Stimulated activated CD8-positive, alpha-beta memory T cell treated with anti-CD3 and anti-CD28 coated beads, Interleukin-7, amount 100 ng/mL, for 48 hours (primary cell): ENCODE data around the gene TM4SF5.

Experiments used
- DNase-seq, 2 donors: peaks; one replicate each; pipeline ENCODE4 v3.0.0-alpha.2; 2020; ENCODE audit warnings: low read depth in 1 of 2; ENCODE audit errors: extremely low read depth in 1 of 2

Gene TM4SF5, protein sequence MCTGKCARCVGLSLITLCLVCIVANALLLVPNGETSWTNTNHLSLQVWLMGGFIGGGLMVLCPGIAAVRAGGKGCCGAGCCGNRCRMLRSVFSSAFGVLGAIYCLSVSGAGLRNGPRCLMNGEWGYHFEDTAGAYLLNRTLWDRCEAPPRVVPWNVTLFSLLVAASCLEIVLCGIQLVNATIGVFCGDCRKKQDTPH

DNA sequence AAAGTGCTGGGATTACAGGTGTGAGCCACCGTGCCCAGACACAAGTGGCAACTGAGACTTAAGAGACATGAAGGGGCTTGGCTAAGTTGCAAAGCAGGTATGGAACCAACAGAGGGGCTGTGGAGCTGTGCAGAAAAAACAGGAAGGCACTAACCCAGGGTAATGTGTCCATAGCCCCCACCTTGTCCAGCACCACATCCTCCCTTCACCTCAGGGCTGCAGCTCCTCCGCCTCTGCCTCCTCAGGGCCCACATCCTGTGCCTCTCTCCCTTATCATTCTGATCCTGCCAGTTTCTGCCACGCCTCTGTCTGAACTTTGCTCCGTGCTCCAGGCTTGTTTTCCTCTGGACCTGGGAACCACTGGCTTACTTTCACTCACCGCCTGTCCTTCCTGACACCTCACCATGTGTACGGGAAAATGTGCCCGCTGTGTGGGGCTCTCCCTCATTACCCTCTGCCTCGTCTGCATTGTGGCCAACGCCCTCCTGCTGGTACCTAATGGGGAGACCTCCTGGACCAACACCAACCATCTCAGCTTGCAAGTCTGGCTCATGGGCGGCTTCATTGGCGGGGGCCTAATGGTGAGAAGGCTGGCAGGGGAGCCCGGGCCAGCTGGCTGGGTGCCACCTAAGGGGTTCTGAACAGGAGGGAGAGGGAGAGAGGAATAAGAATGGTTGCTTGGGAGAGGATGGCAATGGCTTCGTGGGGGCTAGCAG, at the start of gene TM4SF5:
Gene TM4SF5, plus strand, starts transcription at position 368 of the 716 bp plus-strand sequence. Its CDS starts 37 bp downstream, at position 405.
- DNase-seq = no peak

DNA sequence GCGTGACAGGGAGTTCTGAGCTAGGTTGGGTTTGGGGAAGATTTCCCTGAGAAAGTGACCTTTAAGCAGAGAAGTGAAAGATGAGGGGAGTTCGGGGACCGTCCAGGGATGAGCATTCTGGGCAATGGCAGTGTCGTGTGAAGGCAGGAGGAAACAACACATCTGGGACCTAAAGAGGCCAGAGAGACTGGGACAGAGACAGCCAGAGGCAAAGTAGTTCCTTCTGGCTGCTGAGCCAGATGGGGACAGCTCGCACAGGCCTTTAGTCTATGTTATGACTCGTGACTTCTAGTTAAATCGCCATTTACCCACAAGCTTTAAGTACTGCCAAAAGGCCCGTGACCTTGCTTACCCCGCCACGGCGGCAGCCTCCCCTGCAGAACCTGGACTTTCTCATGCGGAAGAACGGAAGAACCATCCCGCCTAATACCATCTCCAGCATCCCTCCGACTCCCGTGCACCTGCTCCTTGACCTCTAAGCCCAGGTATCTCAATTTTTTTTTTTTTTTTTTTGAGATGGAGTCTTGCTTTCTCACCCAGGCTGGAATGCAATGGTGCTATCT, 48.9 kb upstream of the TM4SF5 start:
- DNase-seq = no peak

DNA sequence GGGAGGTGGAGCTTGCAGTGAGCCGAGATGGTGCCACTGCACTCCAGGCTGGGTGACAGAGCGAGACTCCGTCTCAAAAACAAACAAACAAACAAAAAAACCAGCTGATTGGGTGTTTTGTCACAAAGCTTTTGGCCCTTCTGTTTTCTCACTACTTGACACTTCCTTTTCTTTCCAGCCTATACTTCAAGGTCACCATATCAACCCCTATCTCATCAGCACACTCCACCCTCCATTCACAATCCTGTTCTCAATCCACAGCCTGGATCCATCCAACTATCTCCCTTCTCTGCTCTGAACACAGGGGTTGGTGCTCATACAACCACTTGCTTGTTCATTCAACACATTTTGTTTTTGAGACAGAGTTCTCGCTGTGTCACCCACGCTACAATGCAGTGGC, 47.0 kb upstream of the TM4SF5 start:
- DNase-seq = no peak

DNA sequence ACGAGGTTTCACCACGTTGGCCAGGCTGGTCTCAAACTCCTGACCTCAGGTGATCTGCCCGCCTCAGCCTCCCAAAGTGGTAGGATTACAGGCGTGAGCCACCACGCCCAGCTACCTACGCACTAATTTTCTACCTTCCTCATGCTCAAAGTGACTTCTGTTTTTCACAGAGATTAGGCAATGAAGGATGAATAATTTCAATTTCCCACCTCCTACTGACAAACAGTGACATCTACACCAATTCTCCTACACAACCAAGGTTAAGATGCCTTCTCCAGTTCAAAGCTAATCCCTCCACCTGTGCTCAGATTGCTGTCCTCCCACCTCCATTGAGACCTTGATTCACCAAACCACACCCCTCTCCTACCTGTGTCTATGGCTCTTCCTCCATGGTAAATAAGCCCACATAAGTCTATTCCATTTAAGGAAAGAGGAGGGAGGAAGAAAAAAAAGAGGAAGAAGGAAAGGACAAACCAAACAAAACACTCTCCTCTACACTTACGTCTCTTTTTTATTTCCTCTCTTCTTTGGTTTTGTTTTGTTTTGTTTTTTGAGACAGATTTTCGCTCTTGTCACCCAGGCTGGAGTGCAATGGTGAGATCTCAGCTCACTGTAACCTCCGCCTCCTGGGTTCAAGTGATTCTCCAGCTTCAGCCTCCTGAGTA, 45.9 kb upstream of the TM4SF5 start:
- no peak for DNase-seq

DNA sequence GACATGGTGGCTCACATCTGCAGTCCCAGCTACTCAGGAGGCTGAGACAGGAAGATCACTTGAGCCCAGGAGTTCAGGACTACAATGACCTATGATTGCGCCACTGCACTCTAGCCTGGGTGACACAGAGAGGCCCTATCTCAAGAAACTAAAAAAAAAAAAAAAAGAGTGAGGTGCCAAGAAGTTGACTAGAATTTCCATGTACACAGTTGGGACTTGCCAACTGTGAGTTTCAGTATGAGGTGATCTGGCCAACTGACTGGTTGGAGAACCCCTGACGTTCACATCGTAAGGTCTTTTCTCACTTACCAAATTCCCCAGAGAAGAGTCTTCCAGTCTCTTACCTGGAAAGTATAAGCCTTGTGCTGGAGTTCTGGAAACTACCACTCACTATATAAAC, 43.6 kb upstream of the TM4SF5 start:
- no peak for DNase-seq

DNA sequence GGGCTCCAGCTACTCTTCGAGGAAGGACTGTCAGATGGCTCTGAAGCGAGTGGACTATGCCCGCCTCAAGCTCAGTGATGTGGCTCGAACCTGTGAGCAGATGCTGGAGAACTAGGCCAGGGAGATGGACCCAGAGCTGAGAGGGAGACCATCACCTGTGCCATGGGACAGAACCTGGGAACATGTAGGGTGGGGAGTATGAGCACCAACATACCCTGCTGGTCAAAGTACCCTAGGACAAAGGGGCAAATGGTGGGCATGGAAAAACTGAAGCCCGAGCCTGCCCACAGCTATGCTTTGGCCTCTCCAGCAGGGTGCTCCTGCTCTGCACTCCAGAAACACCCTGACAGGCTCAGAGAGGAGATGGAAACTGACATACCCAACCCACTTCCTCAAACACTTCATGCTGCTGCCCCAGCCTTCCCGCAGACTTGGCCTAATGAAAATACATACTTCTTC, 38.6 kb upstream of the TM4SF5 start:
- no peak for DNase-seq

DNA sequence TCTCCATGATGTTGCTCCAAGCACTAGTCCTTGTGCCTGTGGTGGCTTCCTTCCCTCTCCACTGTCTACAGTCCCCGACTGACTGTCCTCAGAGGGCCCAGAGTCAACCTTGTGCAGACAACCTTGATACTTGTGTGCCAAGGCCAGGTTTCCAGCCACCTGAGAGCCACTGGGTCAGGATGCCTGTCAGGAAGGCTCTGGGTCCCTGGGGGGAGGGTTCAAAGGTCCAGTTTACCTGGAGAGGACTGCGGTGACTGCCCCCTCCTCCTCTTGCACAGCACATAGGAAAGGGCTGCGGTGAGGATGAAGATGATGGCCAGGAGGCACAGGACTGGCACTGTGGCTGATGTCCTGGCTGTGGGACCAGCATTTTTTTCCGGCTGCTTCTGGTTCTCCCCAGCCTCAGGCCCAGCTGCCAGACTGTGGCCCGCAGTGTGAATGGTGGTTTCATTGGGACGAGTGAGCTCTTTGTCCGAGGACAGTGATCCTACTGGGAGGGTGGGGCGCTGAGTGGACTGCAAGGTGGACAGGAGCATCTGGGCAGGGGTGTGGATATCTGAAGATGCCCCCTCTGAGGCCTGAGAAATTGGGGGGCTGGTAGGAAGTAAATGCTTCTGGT, 36.7 kb upstream of the TM4SF5 start:
- no peak for DNase-seq

DNA sequence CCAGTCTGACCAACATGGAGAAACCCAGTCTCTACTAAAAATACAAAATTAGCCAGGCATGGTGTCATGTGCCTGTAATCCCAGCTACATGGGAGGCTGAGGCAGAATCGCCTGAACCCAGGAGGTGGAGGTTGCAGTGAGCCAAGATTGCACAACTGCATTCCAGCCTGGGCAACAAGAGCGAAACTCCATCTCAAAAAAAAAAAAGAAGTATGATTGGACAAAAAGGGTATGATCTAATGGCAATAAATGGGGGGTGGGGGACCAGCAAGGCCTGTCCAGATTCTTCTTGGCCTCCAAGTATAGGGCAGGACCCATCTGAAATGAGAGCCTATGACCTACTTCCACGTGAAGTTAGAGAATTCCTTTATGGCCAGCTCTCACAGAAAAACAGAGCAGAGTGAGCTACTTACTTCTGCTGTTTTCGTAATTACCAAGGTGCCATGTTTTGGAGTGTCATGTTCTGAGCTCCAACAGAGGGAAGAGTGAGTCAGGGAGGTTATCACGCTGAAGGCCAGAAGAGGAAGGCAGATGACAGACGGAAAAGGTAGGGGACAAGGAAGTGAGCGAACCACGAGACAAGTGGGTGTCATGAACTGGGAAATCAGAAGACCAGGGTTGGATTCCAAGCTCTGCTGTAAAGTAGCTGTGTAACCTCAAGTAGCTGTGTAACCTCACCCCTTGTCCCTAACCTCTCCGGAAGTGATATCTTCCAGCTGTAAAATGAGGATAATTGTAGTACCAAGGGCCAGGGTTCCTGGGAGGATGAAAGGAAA, 35.6 kb upstream of the TM4SF5 start:
- no peak for DNase-seq

DNA sequence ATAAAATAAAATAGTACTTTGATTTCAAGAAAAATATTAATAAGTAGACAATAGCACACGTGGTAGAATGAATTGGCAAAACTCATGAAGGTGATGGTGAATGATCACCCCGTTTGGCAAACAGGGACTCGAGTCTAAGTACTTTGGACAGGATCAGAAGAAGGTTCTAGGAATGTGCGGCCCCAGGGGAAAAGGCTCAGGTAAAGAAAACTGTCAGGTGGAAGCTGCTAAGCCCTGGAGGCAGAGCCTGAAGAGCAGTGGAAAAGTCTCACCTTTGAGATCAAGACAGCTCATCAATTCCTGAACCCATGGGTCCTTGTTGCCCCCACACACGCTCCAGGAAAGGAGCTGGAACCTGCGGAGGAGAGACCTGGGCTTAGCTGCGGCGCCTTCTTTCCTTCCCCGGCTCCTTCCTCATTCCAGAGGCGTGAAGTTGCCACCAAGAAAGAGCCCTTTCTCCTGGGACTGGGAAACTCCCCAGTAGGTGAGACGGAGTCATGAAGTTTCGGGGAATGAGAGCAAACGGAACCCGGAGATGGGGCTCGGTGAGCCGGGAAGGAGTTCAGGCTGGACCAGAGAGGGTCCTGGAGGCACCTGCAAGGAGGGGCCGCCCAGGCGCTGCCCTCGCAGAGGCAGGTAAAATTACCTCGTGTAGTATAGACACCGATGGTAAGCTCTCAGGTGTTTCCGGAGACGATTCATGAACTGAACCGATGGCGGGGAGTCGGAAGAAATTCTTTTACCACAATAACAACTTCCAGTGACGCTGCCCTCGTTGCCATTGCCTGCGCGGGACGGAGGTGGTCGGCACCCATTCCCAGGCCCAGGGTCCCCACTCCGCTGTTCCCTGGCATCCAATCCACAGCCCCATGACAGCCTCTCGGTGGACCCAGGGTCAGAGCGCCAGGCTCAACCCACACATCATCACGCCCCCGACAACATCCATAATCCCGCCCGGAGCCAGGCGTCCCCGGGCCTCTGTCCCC, 33.3 kb upstream of the TM4SF5 start:
- DNase-seq = no peak

DNA sequence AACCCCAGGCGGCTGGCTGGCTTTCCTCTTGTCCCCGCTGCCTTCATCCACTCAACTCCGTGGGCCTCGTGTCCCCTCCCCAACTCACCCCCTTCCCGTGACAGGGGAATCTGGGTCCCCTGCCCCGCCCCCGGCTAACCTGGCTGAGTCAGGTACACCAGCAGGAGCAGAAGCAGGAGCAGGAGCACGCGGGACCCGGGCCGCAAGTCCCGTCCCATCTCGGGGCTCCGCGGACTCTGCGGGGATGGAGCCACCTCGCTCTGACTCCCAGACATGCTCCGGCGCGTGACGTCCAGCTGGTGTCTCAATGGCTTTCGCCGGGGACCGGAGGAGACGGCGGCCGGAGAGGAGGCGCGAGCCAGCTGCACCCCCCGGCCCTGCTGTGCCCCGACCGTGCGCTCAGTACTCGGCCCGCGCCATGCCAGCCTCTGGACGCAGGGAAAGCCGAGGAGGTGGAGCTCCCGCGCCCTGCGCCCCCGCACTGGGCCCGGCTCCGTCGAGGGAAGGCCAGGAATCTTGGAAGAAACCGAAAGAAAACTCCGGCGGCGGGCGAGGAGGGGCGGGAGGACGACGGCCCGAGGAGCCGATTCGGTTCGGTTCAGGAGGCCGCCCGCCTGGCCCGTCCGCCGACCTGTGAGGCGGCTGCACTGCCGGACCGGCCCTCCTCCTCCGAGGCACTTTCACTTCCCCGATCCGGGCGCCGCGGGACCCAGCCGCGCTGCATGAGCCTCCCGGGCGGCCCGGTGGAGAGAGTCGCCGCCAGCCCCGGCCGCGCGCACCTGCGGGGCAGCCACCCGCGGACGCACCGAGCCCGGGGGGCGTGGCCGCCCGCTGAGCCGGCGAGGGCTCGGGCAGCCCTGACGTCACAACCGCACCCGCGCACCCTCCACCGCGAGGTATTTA, 32.3 kb upstream of the TM4SF5 start, which contains the start of the genes CXCL16 and ZMYND15:
Gene CXCL16, minus strand, starts transcription at position 807 of the 903 bp plus-strand sequence. Its CDS starts 589 bp downstream, at position 218.
Gene ZMYND15, plus strand, starts transcription at position 712 of the 903 bp plus-strand sequence. CDS start 716 bp downstream, outside the sequence.
- no peak for DNase-seq

DNA sequence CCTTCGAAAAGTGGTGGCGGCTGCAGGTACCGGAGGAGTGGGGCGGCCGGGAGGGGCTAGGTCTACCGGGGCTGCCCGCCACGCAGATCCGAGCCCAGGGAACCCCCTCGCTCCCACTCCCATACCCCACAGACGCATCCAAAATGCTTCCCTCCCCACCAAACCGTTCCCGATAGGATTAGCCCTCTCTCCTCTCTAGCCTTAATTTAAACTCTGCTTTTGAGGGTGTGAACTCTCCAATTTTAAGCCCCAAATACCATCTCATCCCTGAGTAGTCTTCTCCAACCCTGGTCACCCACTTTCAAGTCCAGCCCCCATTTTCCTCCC, 31.7 kb upstream of the TM4SF5 start:
- DNase-seq = no peak

DNA sequence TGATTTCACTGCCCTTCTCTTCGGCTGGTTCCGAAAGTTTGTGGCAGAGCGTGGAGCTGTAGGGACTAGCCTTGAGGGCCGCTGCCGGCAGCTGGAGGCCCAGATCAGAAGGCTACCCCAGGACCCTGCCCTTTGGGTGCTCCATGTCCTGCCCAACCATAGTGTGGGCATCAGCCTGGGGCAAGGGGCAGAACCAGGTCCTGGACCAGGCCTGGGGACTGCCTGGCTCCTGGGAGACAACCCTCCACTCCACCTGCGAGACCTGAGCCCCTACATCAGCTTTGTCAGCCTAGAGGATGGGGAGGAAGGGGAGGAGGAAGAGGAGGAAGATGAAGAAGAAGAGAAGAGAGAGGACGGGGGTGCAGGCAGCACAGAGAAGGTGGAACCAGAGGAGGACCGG, 31.1 kb upstream of the TM4SF5 start:
- DNase-seq = no peak

DNA sequence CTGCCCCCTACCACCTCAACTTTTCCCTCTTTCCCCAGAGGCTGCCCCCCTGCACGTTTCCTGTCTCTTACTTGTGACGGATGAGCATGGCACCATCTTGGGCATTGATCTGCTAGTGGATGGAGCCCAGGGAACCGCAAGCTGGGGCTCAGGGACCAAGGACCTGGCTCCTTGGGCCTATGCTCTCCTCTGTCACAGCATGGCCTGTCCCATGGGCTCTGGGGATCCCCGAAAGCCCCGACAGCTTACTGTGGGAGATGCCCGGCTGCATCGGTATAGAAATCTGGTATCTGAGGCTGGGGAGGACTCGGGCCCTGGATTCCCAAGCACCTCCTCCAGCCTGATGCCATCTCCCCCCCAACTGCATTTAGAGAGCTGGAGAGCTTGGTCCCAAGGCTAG, 30.1 kb upstream of the TM4SF5 start:
- DNase-seq = no peak

DNA sequence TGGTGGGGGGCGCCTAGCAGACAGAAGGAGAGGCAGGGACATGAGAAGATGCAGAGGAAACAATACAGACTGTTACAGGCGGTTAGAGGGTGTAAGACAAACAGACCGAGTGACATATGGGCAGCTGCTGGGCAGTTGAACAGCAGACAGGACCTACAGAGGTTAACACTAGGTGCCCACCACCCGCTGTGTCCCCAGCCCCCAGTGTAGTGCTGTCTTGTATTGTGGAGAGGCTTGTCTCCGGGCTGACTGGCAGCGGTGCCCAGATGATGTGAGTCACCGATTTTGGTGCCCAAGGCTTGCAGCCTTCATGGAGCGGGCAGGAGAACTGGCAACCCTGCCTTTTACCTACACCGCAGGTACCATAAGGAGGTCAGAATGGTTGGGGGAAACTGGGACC, 29.6 kb upstream of the TM4SF5 start:
- no peak for DNase-seq

DNA sequence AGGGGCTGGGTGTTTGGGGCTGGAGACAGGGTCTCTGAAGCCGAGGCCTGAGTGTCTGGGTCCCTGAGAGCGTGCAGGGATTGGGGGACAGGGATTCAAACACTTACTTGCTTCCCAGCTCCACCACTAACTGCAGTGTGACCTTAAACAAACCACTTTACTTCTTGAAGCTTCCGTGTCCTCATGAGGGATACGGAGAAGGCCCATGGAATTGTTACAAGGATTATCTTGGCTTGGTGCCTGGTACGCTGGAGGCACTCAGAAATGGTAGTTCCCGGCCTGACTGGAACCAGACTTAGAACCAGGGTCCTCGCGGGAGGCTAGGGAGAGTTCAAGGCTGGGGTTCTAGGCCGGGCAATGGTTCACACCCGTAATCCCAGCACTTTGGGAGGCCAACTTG, 29.1 kb upstream of the TM4SF5 start:
- no peak for DNase-seq

DNA sequence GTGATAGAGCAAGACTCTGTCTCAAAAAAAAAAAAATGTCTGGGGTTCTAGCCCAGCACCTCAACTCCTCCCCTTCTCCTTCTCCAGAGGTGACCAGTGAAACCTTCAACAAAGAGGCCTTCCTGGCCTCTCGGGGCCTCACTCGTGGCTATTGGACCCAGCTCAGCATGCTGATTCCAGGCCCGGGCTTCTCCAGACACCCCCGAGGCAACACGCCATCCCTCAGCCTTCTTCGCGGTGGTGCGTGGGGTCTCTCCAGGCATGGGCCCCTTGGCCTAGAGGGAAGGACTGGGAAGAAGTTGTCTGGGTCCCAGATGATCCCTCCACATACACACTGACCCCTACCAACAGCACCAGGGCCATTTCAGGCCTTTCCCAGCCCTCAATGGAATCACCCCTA, 28.5 kb upstream of the TM4SF5 start:
- DNase-seq = no peak

DNA sequence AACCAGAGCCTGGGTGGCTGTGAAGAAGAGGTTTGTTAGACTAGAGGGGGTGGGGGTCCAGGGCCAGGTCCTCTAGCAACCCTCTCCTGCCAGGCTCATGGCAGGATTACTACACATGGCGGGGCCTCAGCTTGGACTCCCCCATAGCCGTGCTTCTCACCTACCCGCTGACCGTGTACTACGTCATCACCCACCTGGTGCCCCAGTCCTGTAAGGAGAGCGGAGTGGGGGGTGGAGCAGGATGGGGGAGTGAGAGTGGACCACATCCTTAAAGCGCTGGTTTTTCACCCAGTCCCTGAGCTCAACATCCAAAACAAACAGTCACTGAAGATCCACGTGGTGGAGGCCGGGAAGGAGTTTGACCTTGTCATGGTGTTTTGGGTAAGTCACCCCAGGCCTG, 27.8 kb upstream of the TM4SF5 start:
- no peak for DNase-seq
